Psoas muscle (tissue), 8 donors: ENCODE results near the gene TUSC2. TPM values are rescaled to one million over a fixed set of nuclear protein-coding genes. Genes with fewer than 3 reads are reported as not detected.

ENCODE experiments used
- ATAC-seq, 4 donors: fragments of 200-7000 bp; cut with Tn5 transposase; one replicate each; pipeline ENCODE4 v1.9.1; 2020; ENCODE audit warnings: moderate library complexity in 3 of 4, mild to moderate bottlenecking in 2 of 4
- DNase-seq, 2 donors: peaks; one replicate each; pipeline ENCODE4 v3.0.0-alpha.2; 2020
- H3K27ac ChIP-seq: fragments of 200-600 bp; one replicate; pipeline ENCODE4 v1.8.0; 2022
- H3K27me3 ChIP-seq, 3 donors: fragments of 200-600 bp in 1 of 3; one replicate each; pipeline versions ENCODE4 v1.6.1 to v1.8.0; 2013 to 2022; ENCODE audit warnings: low read length in 2 of 3, mild to moderate bottlenecking in 2 of 3, moderate library complexity in 1 of 3; ENCODE audit not compliant: insufficient read depth in 3 of 3
- H3K36me3 ChIP-seq, 2 donors: fragments of 200-600 bp in 1 of 2; one replicate each; pipeline versions ENCODE4 v1.6.1 to v1.8.0; 2013 to 2022; ENCODE audit warnings: low read depth in 1 of 2, mild to moderate bottlenecking in 1 of 2, moderate library complexity in 1 of 2; ENCODE audit not compliant: insufficient read depth in 1 of 2
- H3K4me1 ChIP-seq: fragments of 200-600 bp; one replicate; pipeline ENCODE4 v1.8.0; 2022
- H3K4me3 ChIP-seq: fragments of 200-600 bp; one replicate; pipeline ENCODE4 v1.8.0; 2022; ENCODE audit warnings: mild to moderate bottlenecking
- H3K9me3 ChIP-seq: fragments of 200-600 bp; one replicate; pipeline ENCODE4 v1.8.0; 2022
- WGBS, 3 donors: extraction: QIAGEN DNeasy Blood & Tissue Kit; methylation state at CpG; one replicate each; pipeline versions ENCODE4 v1.1.6 to v1.1.7; 2013; 5-methylcytosine and 5-hydroxymethylcytosine counted together
- intact Hi-C, 2 donors: fragments of 100-400 bp; cut with DNase I; formaldehyde crosslinking; loops; one replicate each; pipeline versions ENCODE4 v1.11.0 to v1.14.2; 2022
- polyA plus RNA-seq, 3 donors: library from polyadenylated mRNA; stranded (reverse); fragments of 200-250 nt; gene quantifications; one replicate each; pipeline ENCODE4 v1.2.3, GENCODE V29; 2013
- total RNA-seq, 4 donors: library from RNA; stranded (reverse); fragmentation: NEBNext Ultra II Directional in 2 of 4; extraction: Animal tissue kit (Norgen Biotek cat#: 25700) in 2 of 4; gene quantifications; one replicate each; pipeline versions ENCODE4 v1.2.1 to v1.2.4, GENCODE V29; 2021 to 2023
- TF ChIP-seq, protein P1 (sequence below): fragments of 200-600 bp; IDR thresholded peaks from one replicate; pipeline ENCODE4 v1.8.0; 2022; ENCODE audit warnings: antibody characterized with exemption
- donor health status: healthy with polysubstance abuse.
- donor health status: DM: no; HTN: no; CAD: no; lungs with moderate emphysema.
- donor health status: Bipolar disorder and iron deficiency.
- donor health status: healthy.
- donor health status: DM: yes; HTN: yes; CAD: no.
- donor health status: DM: no; HTN: no; CAD: no.
- donor health status: DM: no; HTN: no; CAD: no.
- donor health status: DM: yes; HTN: yes; CAD: no.

Gene TUSC2
- total and polyA plus RNA-seq, 7 donors = 31.5 to 100 (median 38.0) TPM

DNA sequence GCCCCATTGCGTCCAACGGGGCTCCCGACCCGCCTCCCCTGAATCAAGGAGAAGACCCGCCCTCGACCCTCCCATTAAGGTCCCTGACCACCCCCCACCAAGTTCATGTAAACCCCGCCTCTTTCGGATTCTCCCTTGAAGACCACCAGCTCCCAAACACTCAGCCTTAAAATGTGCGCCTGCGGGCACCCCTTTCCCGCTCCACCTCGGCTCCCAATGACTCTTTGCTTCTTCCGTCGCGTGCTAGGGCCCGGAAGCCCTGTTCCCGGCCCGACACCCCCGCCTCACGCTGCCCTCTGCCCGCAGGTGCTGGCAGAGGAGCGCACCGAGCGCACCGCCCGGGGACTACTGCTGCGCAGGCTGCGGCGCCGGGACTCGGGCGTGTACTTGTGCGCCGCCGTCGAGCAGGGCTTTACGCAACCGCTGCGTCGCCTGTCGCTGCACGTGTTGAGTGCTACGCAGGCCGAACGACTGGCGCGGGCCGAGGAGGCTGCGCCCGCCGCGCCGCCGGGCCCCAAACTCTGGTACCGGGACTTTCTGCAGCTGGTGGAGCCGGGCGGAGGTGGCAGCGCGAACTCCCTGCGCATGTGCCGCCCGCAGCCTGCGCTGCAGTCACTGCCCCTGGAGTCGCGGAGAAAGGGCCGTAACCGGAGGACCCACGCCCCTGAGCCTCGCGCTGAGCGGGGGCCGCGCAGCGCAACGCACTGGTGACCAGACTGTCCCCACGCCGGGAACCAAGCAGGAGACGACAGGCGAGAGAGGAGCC lies 51.8 kb downstream of the TUSC2 start:
- Histone ChIP-seq H3K9me3 (no peaks in the 10 kb centered on the region), H3K36me3 (no peaks in the 10 kb centered on the region), H3K27me3 (peaks cover 0 to 1% (median 0%) of the 10 kb centered on the region in 3 donors), H3K27ac (no peak overlapping the region), H3K4me3 (no peak overlapping the region), H3K4me1 (peaks cover 24% of the 10 kb centered on the region)
- intact Hi-C loops = no loop called here
- no peak for DNase-seq
- no peak for ATAC-seq
- TF ChIP-seq, protein P1, sequence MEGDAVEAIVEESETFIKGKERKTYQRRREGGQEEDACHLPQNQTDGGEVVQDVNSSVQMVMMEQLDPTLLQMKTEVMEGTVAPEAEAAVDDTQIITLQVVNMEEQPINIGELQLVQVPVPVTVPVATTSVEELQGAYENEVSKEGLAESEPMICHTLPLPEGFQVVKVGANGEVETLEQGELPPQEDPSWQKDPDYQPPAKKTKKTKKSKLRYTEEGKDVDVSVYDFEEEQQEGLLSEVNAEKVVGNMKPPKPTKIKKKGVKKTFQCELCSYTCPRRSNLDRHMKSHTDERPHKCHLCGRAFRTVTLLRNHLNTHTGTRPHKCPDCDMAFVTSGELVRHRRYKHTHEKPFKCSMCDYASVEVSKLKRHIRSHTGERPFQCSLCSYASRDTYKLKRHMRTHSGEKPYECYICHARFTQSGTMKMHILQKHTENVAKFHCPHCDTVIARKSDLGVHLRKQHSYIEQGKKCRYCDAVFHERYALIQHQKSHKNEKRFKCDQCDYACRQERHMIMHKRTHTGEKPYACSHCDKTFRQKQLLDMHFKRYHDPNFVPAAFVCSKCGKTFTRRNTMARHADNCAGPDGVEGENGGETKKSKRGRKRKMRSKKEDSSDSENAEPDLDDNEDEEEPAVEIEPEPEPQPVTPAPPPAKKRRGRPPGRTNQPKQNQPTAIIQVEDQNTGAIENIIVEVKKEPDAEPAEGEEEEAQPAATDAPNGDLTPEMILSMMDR = no peak
- 66 to 73% (median 67%) methylated on average over 76 to 79 of the region's 79 CpGs for WGBS, 3 donors

GRCh38 chr3:50275141-50275995 lies 52.7 kb downstream of the TUSC2 start:
- 57 to 69% (median 67%) methylated on average over 61 to 65 of the region's 65 CpGs for WGBS, 3 donors
- intact Hi-C loops = no loop called here
- H3K4me3 ChIP-seq = no peak overlapping the region
- DNase-seq (no peak), ATAC-seq (no peak)
- H3K4me1 ChIP-seq = peaks cover 25% of the 10 kb centered on the region
- H3K36me3 ChIP-seq = no peaks in the 10 kb centered on the region
- no peaks in the 10 kb centered on the region for H3K9me3 ChIP-seq
- no peak overlapping the region for H3K27ac ChIP-seq
- TF ChIP-seq, protein P1 = no peak
- peaks cover 0 to 1% (median 0%) of the 10 kb centered on the region in 3 donors for H3K27me3 ChIP-seq

Other genes starting within 250 kb of the TUSC2 start
- gene RBM5, start 239.3 kb downstream of the TUSC2 start, total RNA-seq = 10 to 100 TPM; 35.6 to 61.4 (median 55.2) TPM
- 10 to 100 TPM; 30.7 to 35.0 (median 31.1) TPM for gene RBM5, start 239.3 kb downstream of the TUSC2 start, polyA plus RNA-seq
- 10 to 100 TPM in 3 of 4 donors, 1 to 10 TPM in 1; 7.0 to 13.7 (median 12.3) TPM for gene SEMA3F, start 172.9 kb downstream of the TUSC2 start, total RNA-seq
- 1 to 10 TPM; 4.7 to 7.6 (median 6.8) TPM for gene SEMA3F, start 172.9 kb downstream of the TUSC2 start, polyA plus RNA-seq
- gene GNAT1, start 136.6 kb downstream of the TUSC2 start, total RNA-seq = not detected
- not detected for gene GNAT1, start 136.6 kb downstream of the TUSC2 start, polyA plus RNA-seq
- 10 to 100 TPM in 1 of 4 donors, 1 to 10 TPM in 3; 1.7 to 12.7 (median 5.4) TPM for gene SLC38A3, start 123.0 kb downstream of the TUSC2 start, total RNA-seq
- gene SLC38A3, start 123.0 kb downstream of the TUSC2 start, polyA plus RNA-seq = 1 to 10 TPM in 2 of 3 donors, under 1 TPM in 1; 0.12 to 4.5 (median 1.3) TPM
- gene GNAI2, start 92.0 kb downstream of the TUSC2 start, total RNA-seq = 10 to 100 TPM; 55.5 to 93.9 (median 74.8) TPM
- gene GNAI2, start 92.0 kb downstream of the TUSC2 start, polyA plus RNA-seq = 10 to 100 TPM; 39.4 to 57.6 (median 50.7) TPM
- 1 to 10 TPM; 3.1 to 6.8 (median 4.3) TPM for gene SEMA3B, start 59.1 kb downstream of the TUSC2 start, total RNA-seq
- gene SEMA3B, start 59.1 kb downstream of the TUSC2 start, polyA plus RNA-seq = 1 to 10 TPM; 2.1 to 3.4 (median 2.2) TPM
- 10 to 100 TPM in 1 of 4 donors, 1 to 10 TPM in 2, under 1 TPM in 1; 0.84 to 13.1 (median 1.1) TPM for gene LSMEM2, start 49.1 kb downstream of the TUSC2 start, total RNA-seq
- gene LSMEM2, start 49.1 kb downstream of the TUSC2 start, polyA plus RNA-seq = 1 to 10 TPM in 1 of 3 donors, under 1 TPM in 2; 0.61 to 1.6 (median 0.66) TPM
- 100 to 1,000 TPM in 3 of 4 donors, 10 to 100 TPM in 1; 77.2 to 145 (median 119) TPM for gene IFRD2, start 35.8 kb downstream of the TUSC2 start, total RNA-seq
- 100 to 1,000 TPM; 129 to 175 (median 151) TPM for gene IFRD2, start 35.8 kb downstream of the TUSC2 start, polyA plus RNA-seq
- gene HYAL3, start 28.8 kb downstream of the TUSC2 start, total RNA-seq = 1 to 10 TPM in 1 of 4 donors, under 1 TPM in 3; 0.28 to 2.1 (median 0.65) TPM
- gene HYAL3, start 28.8 kb downstream of the TUSC2 start, polyA plus RNA-seq = 1 to 10 TPM in 2 of 3 donors, under 1 TPM in 1; 0.23 to 3.4 (median 1.2) TPM
- 1 to 10 TPM; 7.9 to 9.7 (median 8.3) TPM for gene NAA80, start 28.8 kb downstream of the TUSC2 start, total RNA-seq
- 10 to 100 TPM in 1 of 3 donors, 1 to 10 TPM in 2; 6.8 to 12.8 (median 10.0) TPM for gene NAA80, start 28.8 kb downstream of the TUSC2 start, polyA plus RNA-seq
- gene HYAL1, start 24.6 kb downstream of the TUSC2 start, total RNA-seq = 10 to 100 TPM in 3 of 4 donors, 1 to 10 TPM in 1; 8.5 to 20.8 (median 13.7) TPM
- 10 to 100 TPM in 2 of 3 donors, 1 to 10 TPM in 1; 9.5 to 15.1 (median 13.8) TPM for gene HYAL1, start 24.6 kb downstream of the TUSC2 start, polyA plus RNA-seq
- 10 to 100 TPM; 20.6 to 42.8 (median 25.6) TPM for gene HYAL2, start 5.5 kb downstream of the TUSC2 start, total RNA-seq
- 10 to 100 TPM; 25.3 to 61.7 (median 41.8) TPM for gene HYAL2, start 5.5 kb downstream of the TUSC2 start, polyA plus RNA-seq
- 10 to 100 TPM; 10.1 to 24.2 (median 14.9) TPM for gene RASSF1, start 12.6 kb upstream of the TUSC2 start, total RNA-seq
- gene RASSF1, start 12.6 kb upstream of the TUSC2 start, polyA plus RNA-seq = 10 to 100 TPM; 33.3 to 84.5 (median 37.9) TPM
- gene ZMYND10, start 17.5 kb upstream of the TUSC2 start, total RNA-seq = under 1 TPM; 0.24 to 0.99 (median 0.57) TPM
- gene ZMYND10, start 17.5 kb upstream of the TUSC2 start, polyA plus RNA-seq = under 1 TPM; 0.23 to 0.99 (median 0.51) TPM
- gene NPRL2, start 22.6 kb upstream of the TUSC2 start, total RNA-seq = 10 to 100 TPM; 16.1 to 29.5 (median 19.6) TPM
- gene NPRL2, start 22.6 kb upstream of the TUSC2 start, polyA plus RNA-seq = 10 to 100 TPM; 21.5 to 36.6 (median 21.7) TPM
- gene CYB561D2, start 22.6 kb upstream of the TUSC2 start, total RNA-seq = 1 to 10 TPM; 5.7 to 9.2 (median 7.0) TPM
- gene CYB561D2, start 22.6 kb upstream of the TUSC2 start, polyA plus RNA-seq = 10 to 100 TPM; 14.7 to 34.8 (median 17.5) TPM
- 10 to 100 TPM; 20.4 to 29.1 (median 23.2) TPM for gene TMEM115, start 31.3 kb upstream of the TUSC2 start, total RNA-seq
- 10 to 100 TPM; 29.7 to 49.6 (median 42.7) TPM for gene TMEM115, start 31.3 kb upstream of the TUSC2 start, polyA plus RNA-seq
- 1 to 10 TPM in 2 of 4 donors, under 1 TPM in 2; 0.56 to 1.6 (median 1.2) TPM for gene CACNA2D2, start 175.4 kb upstream of the TUSC2 start, total RNA-seq
- gene CACNA2D2, start 175.4 kb upstream of the TUSC2 start, polyA plus RNA-seq = under 1 TPM; 0.14 to 0.83 (median 0.77) TPM
- gene C3orf18, start 239.5 kb upstream of the TUSC2 start, total RNA-seq = 10 to 100 TPM in 3 of 4 donors, 1 to 10 TPM in 1; 7.3 to 30.1 (median 15.2) TPM
- gene C3orf18, start 239.5 kb upstream of the TUSC2 start, polyA plus RNA-seq = 10 to 100 TPM; 14.0 to 26.3 (median 18.8) TPM
- 10 to 100 TPM in 2 of 4 donors, 1 to 10 TPM in 2; 6.1 to 16.2 (median 9.3) TPM for gene HEMK1, start 241.3 kb upstream of the TUSC2 start, total RNA-seq
- 10 to 100 TPM in 1 of 3 donors, 1 to 10 TPM in 2; 6.4 to 12.8 (median 10.0) TPM for gene HEMK1, start 241.3 kb upstream of the TUSC2 start, polyA plus RNA-seq